ENCODE measurements around the gene SEMA7A. TPM values are rescaled to one million over a fixed set of nuclear protein-coding genes. Genes with fewer than 3 reads are reported as not detected.
A peak's percentile ranks its signal among the peaks of the same experiment; 100 is the strongest.

Gene SEMA7A
- total and polyA plus RNA-seq, 9 of the 15 experiments (the other 6 are each of a cell fraction or from before 2014, with no cell fraction given), result 0.04 to 8.2 (median 5.4) TPM; not detected in 1

DNA sequence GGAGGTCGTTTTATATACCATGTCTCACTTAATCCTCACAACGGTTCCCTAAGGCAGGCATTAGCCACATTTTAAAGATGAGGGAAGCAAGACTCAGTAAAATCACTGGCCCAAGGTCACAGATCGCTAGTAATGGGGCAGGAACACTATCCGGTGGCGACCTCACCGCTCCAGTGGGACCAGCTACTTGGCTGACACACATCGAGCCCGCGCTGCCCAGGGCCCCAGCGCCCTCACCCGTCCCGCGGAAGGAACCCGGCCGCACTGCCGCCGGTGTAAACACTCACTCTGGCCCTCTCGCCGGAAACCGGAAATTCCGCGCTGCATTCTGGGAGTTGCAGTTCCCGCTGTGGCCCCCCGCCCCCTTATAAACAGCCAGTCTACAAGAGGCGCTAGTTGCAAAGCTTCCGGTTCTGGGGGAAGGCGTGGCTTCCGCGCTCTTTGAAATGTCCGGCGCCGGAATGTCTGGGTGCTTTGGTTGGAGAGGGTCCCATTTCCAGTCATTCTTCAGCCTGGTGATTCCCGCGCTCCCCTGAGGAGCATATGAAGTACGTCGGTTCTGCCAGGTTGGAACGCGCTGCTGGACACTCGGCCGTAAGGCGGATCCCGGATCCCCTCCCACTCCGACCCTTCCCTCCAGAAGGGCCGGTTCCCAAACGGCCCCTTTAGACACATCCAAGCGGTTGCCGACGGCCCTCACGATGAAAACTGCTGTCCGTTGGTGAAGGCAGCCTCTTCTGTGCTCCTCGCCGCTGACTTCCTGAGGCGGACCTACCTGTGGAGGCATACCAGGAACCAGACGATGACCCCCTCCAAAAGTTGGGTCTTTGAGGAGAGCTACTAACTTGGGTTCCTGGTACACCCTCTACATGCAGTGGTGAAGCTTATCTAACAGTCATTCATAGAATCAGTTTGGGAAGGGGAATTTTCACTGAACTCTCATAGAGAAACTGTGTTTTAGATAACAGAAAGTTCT, 27.4 kb upstream of the SEMA7A start, which contains the start of gene UBL7 (continued):
- TF ChIP-seq HOMEZ (CRISPR knock-in tag; IDR thresholded peaks at IDR 0.05) (no peak), CTCF (IDR thresholded peaks at IDR 0.05 in 2 of 3, conservative IDR thresholded peaks at IDR 0.05 in 1 of 3; ENCODE audit: insufficient read depth in 2 of 3, low read depth in 1 of 3, low read length in 3 of 3) (peak; percentile 36 to 50 (median 46); a peak in 4 of 6 replicates), RAD51 (IDR thresholded peaks at IDR 0.05; ENCODE audit: borderline replicate concordance, low read depth) (no peak), RREB1 (CRISPR knock-in tag; IDR thresholded peaks at IDR 0.05) (no peak), TAF15 (IDR thresholded peaks at IDR 0.05; ENCODE audit: low read depth, low read length) (no peak), SMARCB1 (IDR thresholded peaks at IDR 0.05; ENCODE audit: insufficient read length, low read depth) (no peak), MTA3 (IDR thresholded peaks at IDR 0.05; ENCODE audit: borderline replicate concordance) (peak; percentile 91; the same call in 1 of the 2 replicates), CCNT2 (IDR thresholded peaks at IDR 0.05; ENCODE audit: borderline replicate concordance, extremely low read depth, insufficient read length, low read depth, low read length) (peak; percentile 69), TAF9B (IDR thresholded peaks at IDR 0.05; ENCODE audit: partially characterized antibody) (peak; percentile 77), U2AF2 (optimal IDR thresholded peaks at IDR 0.05; ENCODE audit: low read depth, low read length) (no peak)
- TF ChIP-seq, protein P1, sequence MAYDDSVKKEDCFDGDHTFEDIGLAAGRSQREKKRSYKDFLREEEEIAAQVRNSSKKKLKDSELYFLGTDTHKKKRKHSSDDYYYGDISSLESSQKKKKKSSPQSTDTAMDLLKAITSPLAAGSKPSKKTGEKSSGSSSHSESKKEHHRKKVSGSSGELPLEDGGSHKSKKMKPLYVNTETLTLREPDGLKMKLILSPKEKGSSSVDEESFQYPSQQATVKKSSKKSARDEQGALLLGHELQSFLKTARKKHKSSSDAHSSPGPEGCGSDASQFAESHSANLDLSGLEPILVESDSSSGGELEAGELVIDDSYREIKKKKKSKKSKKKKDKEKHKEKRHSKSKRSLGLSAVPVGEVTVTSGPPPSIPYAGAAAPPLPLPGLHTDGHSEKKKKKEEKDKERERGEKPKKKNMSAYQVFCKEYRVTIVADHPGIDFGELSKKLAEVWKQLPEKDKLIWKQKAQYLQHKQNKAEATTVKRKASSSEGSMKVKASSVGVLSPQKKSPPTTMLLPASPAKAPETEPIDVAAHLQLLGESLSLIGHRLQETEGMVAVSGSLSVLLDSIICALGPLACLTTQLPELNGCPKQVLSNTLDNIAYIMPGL (CRISPR knock-in tag; IDR thresholded peaks at IDR 0.05), result 0 out of 2 replicates have a peak, but pooled peaks have one; percentile 29
- TF ChIP-seq, protein P2, sequence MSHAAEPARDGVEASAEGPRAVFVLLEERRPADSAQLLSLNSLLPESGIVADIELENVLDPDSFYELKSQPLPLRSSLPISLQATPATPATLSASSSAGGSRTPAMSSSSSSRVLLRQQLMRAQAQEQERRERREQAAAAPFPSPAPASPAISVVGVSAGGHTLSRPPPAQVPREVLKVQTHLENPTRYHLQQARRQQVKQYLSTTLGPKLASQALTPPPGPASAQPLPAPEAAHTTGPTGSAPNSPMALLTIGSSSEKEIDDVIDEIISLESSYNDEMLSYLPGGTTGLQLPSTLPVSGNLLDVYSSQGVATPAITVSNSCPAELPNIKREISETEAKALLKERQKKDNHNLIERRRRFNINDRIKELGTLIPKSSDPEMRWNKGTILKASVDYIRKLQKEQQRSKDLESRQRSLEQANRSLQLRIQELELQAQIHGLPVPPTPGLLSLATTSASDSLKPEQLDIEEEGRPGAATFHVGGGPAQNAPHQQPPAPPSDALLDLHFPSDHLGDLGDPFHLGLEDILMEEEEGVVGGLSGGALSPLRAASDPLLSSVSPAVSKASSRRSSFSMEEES (CRISPR knock-in tag; IDR thresholded peaks at IDR 0.05), result no peak

Data from K562 (cell line).